NCI-H2171 (cell line): Measurements from ENCODE around the gene ADIPOR2.

Experiments used
- DNase-seq: peaks from one replicate; lab custom pipeline; 2025; lab: John Stamatoyannopoulos, UW

ADIPOR2 gene

GRCh38 chr12:1773937-1774655, 83.2 kb downstream of the ADIPOR2 start:
- DNase-seq, result no peak

GRCh38 chr12:1776170-1776921, 85.5 kb downstream of the ADIPOR2 start:
- DNase-seq, result peak; percentile 43

- DNase-seq, result no peak
Measured at GRCh38 chr12:1777798-1778197, 86.9 kb downstream of the ADIPOR2 start.

- DNase-seq, result no peak
Measured at GRCh38 chr12:1778911-1779310, 88.0 kb downstream of the ADIPOR2 start.

- no peak for DNase-seq
Measured at GRCh38 chr12:1779783-1780182, 88.9 kb downstream of the ADIPOR2 start.

GRCh38 chr12:1781772-1782171, 90.9 kb downstream of the ADIPOR2 start:
- no peak for DNase-seq

GRCh38 chr12:1782215-1782614, 91.3 kb downstream of the ADIPOR2 start:
- DNase-seq, result no peak

GRCh38 chr12:1787714-1788113, 96.8 kb downstream of the ADIPOR2 start:
- no peak for DNase-seq

GRCh38 chr12:1790444-1790843, 99.6 kb downstream of the ADIPOR2 start:
- no peak for DNase-seq

GRCh38 chr12:1791104-1791841, 100.4 kb downstream of the ADIPOR2 start:
- DNase-seq, result peak; percentile 89

GRCh38 chr12:1792406-1792805, 101.5 kb downstream of the ADIPOR2 start:
- no peak for DNase-seq

GRCh38 chr12:1793426-1794210, 102.7 kb downstream of the ADIPOR2 start:
- no peak for DNase-seq

- no peak for DNase-seq
Measured at GRCh38 chr12:1794440-1795090, 103.7 kb downstream of the ADIPOR2 start.

GRCh38 chr12:1795221-1795784, 104.4 kb downstream of the ADIPOR2 start:
- DNase-seq, result peak; percentile 43

- peak; percentile 99 for DNase-seq
Measured at GRCh38 chr12:1795785-1796514, 105.1 kb downstream of the ADIPOR2 start.

- DNase-seq, result no peak
Measured at GRCh38 chr12:1796515-1797010, 105.7 kb downstream of the ADIPOR2 start.

GRCh38 chr12:1797011-1797901, 106.4 kb downstream of the ADIPOR2 start:
- no peak for DNase-seq

GRCh38 chr12:1797991-1798640, 107.2 kb downstream of the ADIPOR2 start:
- peak; percentile 11 for DNase-seq

GRCh38 chr12:1798641-1799020, 107.8 kb downstream of the ADIPOR2 start:
- no peak for DNase-seq
